ENCODE results near the gene DYRK1B. TPM values are rescaled to one million over a fixed set of nuclear protein-coding genes. Genes with fewer than 3 reads are reported as not detected.
"Not testable (repeated sequence)": the region's sequence is repeated elsewhere in the genome, so short reads cannot be mapped to it uniquely, and the experiment has no call there.

DYRK1B gene
- total RNA-seq, 1 experiment from 2014 or later: 322 TPM

GRCh38 chr19:39876486-39876885 lies 42.5 kb upstream of the DYRK1B start:
- H3K36me3 ChIP-seq (ENCODE audit: control insufficient read depth, insufficient read depth, low read length); in situ Hi-C loops (cut with HindIII; ENCODE audit: low pct_unique_long_range_greater_than_20kb, low sequenced_read_pairs); H3K9me3 ChIP-seq (ENCODE audit: control insufficient read depth, insufficient read depth, low read depth, low read length); H3K4me3 ChIP-seq (ENCODE audit: low read depth in 2 of 2, low read length in 2 of 2); H3K27ac ChIP-seq (ENCODE audit: low read length); intact Hi-C loops (cut with micrococcal nuclease; ENCODE audit: unreplicated experiment); BruUV-seq (replicated peaks); CTCF ChIA-PET; H3K27me3 ChIP-seq (ENCODE audit: control insufficient read depth, insufficient read depth, low read length); H3K4me1 ChIP-seq (ENCODE audit: control insufficient read depth, insufficient read depth, low read length); DNase-seq (ENCODE audit: low read depth, low spot score): not testable (repeated sequence)
- peak; percentile 2 for ATAC-seq
- POLR2A ChIA-PET: interaction anchor here (1.4 kb wide), 1 partner anchor 10 kb away, joined by 4 read pairs; no protein-coding TSS in a partner anchor

- CTCF ChIA-PET: interaction anchor here (0.6 to 0.7 kb wide), 2 partner anchors 106 to 190 kb away, joined by 3 to 5 read pairs; no protein-coding TSS in a partner anchor
- BruUV-seq (replicated peaks); ATAC-seq; DNase-seq (ENCODE audit: low read depth, low spot score); H3K4me1 ChIP-seq (ENCODE audit: control insufficient read depth, insufficient read depth, low read length); intact Hi-C loops (cut with micrococcal nuclease; ENCODE audit: unreplicated experiment); H3K27ac ChIP-seq (ENCODE audit: low read length); in situ Hi-C loops (cut with HindIII; ENCODE audit: low pct_unique_long_range_greater_than_20kb, low sequenced_read_pairs); H3K36me3 ChIP-seq (ENCODE audit: control insufficient read depth, insufficient read depth, low read length); H3K27me3 ChIP-seq (ENCODE audit: control insufficient read depth, insufficient read depth, low read length); H3K9me3 ChIP-seq (ENCODE audit: control insufficient read depth, insufficient read depth, low read depth, low read length); H3K4me3 ChIP-seq (ENCODE audit: low read depth in 2 of 2, low read length in 2 of 2): not testable (repeated sequence)
- POLR2A ChIA-PET: interaction anchor here (0.7 to 1.4 kb wide), 2 partner anchors 9 to 506 kb away, joined by 4 to 6 read pairs; no protein-coding TSS in a partner anchor
Measured at GRCh38 chr19:39875401-39875864, 41.5 kb upstream of the DYRK1B start.

GRCh38 chr19:39874404-39874803 lies 40.4 kb upstream of the DYRK1B start:
- no peaks in the 10 kb centered on the region for H3K27me3 ChIP-seq (ENCODE audit: control insufficient read depth, insufficient read depth, low read length)
- no peak overlapping the region for H3K27ac ChIP-seq (ENCODE audit: low read length)
- TF ChIP-seq SIN3A (IDR thresholded peaks at IDR 0.05; ENCODE audit: borderline replicate concordance, insufficient read depth, low read depth, low read length) (no peak), TCF7L2 (IDR thresholded peaks at IDR 0.05; ENCODE audit: low read depth, low read length) (no peak), REST (IDR thresholded peaks at IDR 0.05; ENCODE audit: insufficient read depth in 1 of 2, low read depth in 2 of 2, low read length in 1 of 2) (no peak), POLR2AphosphoS5 (IDR thresholded peaks at IDR 0.05; ENCODE audit: low read depth, low read length) (no peak), CTCF (IDR thresholded peaks at IDR 0.05) (no peak)
- CTCF ChIA-PET: no interaction called here
- intact Hi-C loops (cut with micrococcal nuclease; ENCODE audit: unreplicated experiment): no loop called here
- no peak for DNase-seq (ENCODE audit: low read depth, low spot score)
- no TSS peak for BruUV-seq (replicated peaks)
- POLR2A ChIA-PET: interaction anchor here (0.7 kb wide), 1 partner anchor 505 kb away, joined by 6 read pairs; no protein-coding TSS in a partner anchor
- peak; percentile 5 for ATAC-seq
- no peaks in the 10 kb centered on the region for H3K4me1 ChIP-seq (ENCODE audit: control insufficient read depth, insufficient read depth, low read length)
- no peak overlapping the region for H3K4me3 ChIP-seq (ENCODE audit: low read depth in 2 of 2, low read length in 2 of 2)
- H3K9me3 ChIP-seq (ENCODE audit: control insufficient read depth, insufficient read depth, low read depth, low read length): no peaks in the 10 kb centered on the region
- no peaks in the 10 kb centered on the region for H3K36me3 ChIP-seq (ENCODE audit: control insufficient read depth, insufficient read depth, low read length)
- in situ Hi-C loops (cut with HindIII; ENCODE audit: low pct_unique_long_range_greater_than_20kb, low sequenced_read_pairs): no loop called here

Data from Panc1 (cell line).